Forelimb muscle (tissue), 1 donor: Measurements from ENCODE around the gene MDP1. TPM values are rescaled to one million over a fixed set of nuclear protein-coding genes. Genes with fewer than 3 reads are reported as not detected.

Source experiments
- DNase-seq: peaks from one replicate; pipeline ENCODE4 v3.0.0-alpha.2; 2013; ENCODE audit warnings: low read depth
- polyA plus RNA-seq: library from polyadenylated mRNA; unstranded; fragments of 120-200 nt; gene quantifications from one replicate; pipeline ENCODE4 v1.2.1, GENCODE V29; 2013; ENCODE audit not compliant: insufficient read length

Gene MDP1
- 5.5 TPM for polyA plus RNA-seq

GRCh38 chr14:24215495-24216344, at the start of gene MDP1:
Gene MDP1, minus strand, starts transcription at chr14:24216066. Its CDS starts 111 bp downstream, at chr14:24215955.
- DNase-seq, result peak; percentile 74

- no peak for DNase-seq
These were observed 48.4 kb upstream of the MDP1 start for GRCh38 chr14:24264298-24264697.

- DNase-seq, result no peak
These were observed 48.0 kb upstream of the MDP1 start for GRCh38 chr14:24263848-24264247.

- DNase-seq, result no peak
These were observed 47.2 kb upstream of the MDP1 start, which contains the start of gene TGM1 for GRCh38 chr14:24262821-24263733. Gene TGM1, minus strand, starts transcription at chr14:24263177. Its CDS starts 825 bp downstream, at chr14:24262352.

- DNase-seq, result no peak
These were observed 46.1 kb upstream of the MDP1 start for GRCh38 chr14:24261969-24262327.

- no peak for DNase-seq
These were observed 45.5 kb upstream of the MDP1 start for GRCh38 chr14:24261256-24261968.

GRCh38 chr14:24260780-24261157, 44.9 kb upstream of the MDP1 start:
- DNase-seq, result no peak

- no peak for DNase-seq
These were observed 44.3 kb upstream of the MDP1 start for GRCh38 chr14:24260026-24260779.

GRCh38 chr14:24259282-24260025, 43.6 kb upstream of the MDP1 start:
- DNase-seq, result no peak

- DNase-seq, result no peak
These were observed 42.8 kb upstream of the MDP1 start for GRCh38 chr14:24258548-24259265.

GRCh38 chr14:24258119-24258518, 42.3 kb upstream of the MDP1 start:
- DNase-seq, result no peak

- DNase-seq, result no peak
These were observed 41.1 kb upstream of the MDP1 start for GRCh38 chr14:24256960-24257359.

GRCh38 chr14:24255931-24256711, 40.3 kb upstream of the MDP1 start:
- no peak for DNase-seq

- no peak for DNase-seq
These were observed 39.6 kb upstream of the MDP1 start for GRCh38 chr14:24255438-24255837.

- no peak for DNase-seq
These were observed 38.9 kb upstream of the MDP1 start for GRCh38 chr14:24254630-24255392.

GRCh38 chr14:24253936-24254335, 38.1 kb upstream of the MDP1 start:
- no peak for DNase-seq

- no peak for DNase-seq
These were observed 36.6 kb upstream of the MDP1 start for GRCh38 chr14:24252289-24253124.
